Progenitor cell of endocrine pancreas (in vitro differentiated cells): ENCODE measurements around the gene CYP1B1. TPM values are rescaled to one million over a fixed set of nuclear protein-coding genes. Genes with fewer than 3 reads are reported as not detected.
A peak's percentile ranks its signal among the peaks of the same experiment; 100 is the strongest.

Experiments
- DNase-seq: peaks from one replicate; pipeline ENCODE4 v3.0.0; 2021; ENCODE audit warnings: low spot score; ENCODE audit not compliant: unreplicated experiment
- H3K27ac Mint-ChIP-seq: 2 replicates; pipeline ENCODE4 v1.8.0; 2021; ENCODE audit warnings: mild to moderate bottlenecking, moderate library complexity, mixed read lengths
- H3K27me3 Mint-ChIP-seq: 2 replicates; pipeline ENCODE4 v1.8.0; 2021; ENCODE audit warnings: mixed read lengths
- H3K36me3 Mint-ChIP-seq: 2 replicates; pipeline ENCODE4 v1.8.0; 2022; ENCODE audit warnings: mixed read lengths; ENCODE audit not compliant: insufficient read depth
- H3K4me1 Mint-ChIP-seq: 2 replicates; pipeline ENCODE4 v1.8.0; 2021; ENCODE audit warnings: low read depth, mixed read lengths
- H3K4me3 Mint-ChIP-seq: 2 replicates; pipeline ENCODE4 v1.8.0; 2021; ENCODE audit warnings: low read depth, mild to moderate bottlenecking, moderate library complexity, mixed read lengths
- H3K9me3 Mint-ChIP-seq: 2 replicates; pipeline ENCODE4 v1.8.0; 2021; ENCODE audit warnings: low read depth, mixed read lengths
- CTCF ChIP-seq: fragments of 200-600 bp; sonication (generic); IDR thresholded peaks from one replicate; pipeline ENCODE4 v1.5.0; 2021; ENCODE audit warnings: antibody characterized with exemption, mild to moderate bottlenecking; ENCODE audit not compliant: unreplicated experiment
- total RNA-seq: library from RNA; stranded (reverse); gene quantifications from 2 replicates; pipeline ENCODE4 v1.2.1, GENCODE V29; 2021

The CYP1B1 gene
- total RNA-seq, 1 donor from 2014 or later: 1.6 TPM

- Mint-ChIP-seq H3K9me3 (no peaks in the 10 kb centered on the region), H3K27me3 (peaks cover 6% of the 10 kb centered on the region), H3K4me1 (peaks cover 37% of the 10 kb centered on the region), H3K27ac (peak overlapping the region; percentile 46), H3K4me3 (no peak overlapping the region), H3K36me3 (no peaks in the 10 kb centered on the region)
- DNase-seq: no peak
- TF ChIP-seq CTCF: no peak
These were observed 30.6 kb upstream of the CYP1B1 start for GRCh38 chr2:38106405-38107094.

- peaks cover 38% of the 10 kb centered on the region for H3K4me1 Mint-ChIP-seq
- H3K9me3 Mint-ChIP-seq: no peaks in the 10 kb centered on the region
- TF ChIP-seq CTCF: no peak
- no peak overlapping the region for H3K27ac Mint-ChIP-seq
- H3K36me3 Mint-ChIP-seq: no peaks in the 10 kb centered on the region
- no peak overlapping the region for H3K4me3 Mint-ChIP-seq
- H3K27me3 Mint-ChIP-seq: peaks cover 7% of the 10 kb centered on the region
- no peak for DNase-seq
These were observed 30.0 kb upstream of the CYP1B1 start for GRCh38 chr2:38105922-38106321.

GRCh38 chr2:38104598-38104997 is 28.6 kb upstream of the CYP1B1 start:
- Mint-ChIP-seq H3K27ac (no peak overlapping the region), H3K4me1 (peaks cover 32% of the 10 kb centered on the region), H3K36me3 (no peaks in the 10 kb centered on the region), H3K9me3 (no peaks in the 10 kb centered on the region), H3K27me3 (peaks cover 19% of the 10 kb centered on the region), H3K4me3 (no peak overlapping the region)
- DNase-seq: no peak
- TF ChIP-seq CTCF: no peak

DNA sequence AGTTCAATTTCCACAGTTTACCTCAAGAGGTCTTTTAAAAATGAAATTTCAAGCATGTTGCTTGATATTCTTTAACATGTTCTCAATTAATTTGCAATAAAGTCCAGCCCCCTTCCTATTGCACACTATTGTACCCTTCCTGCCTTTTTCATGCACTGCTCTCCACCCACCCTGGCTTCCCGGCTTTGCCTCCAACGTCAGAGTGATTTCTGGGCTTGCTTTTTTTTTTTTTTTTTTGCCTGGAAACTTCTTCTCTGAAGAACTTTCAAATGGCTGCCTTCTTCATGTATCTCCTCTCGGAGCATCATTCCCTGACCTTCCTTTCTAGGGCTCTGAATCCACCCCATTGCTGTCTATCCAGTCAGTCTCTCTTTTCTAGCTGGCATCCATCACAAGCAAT is 24.4 kb upstream of the CYP1B1 start:
- H3K4me1 Mint-ChIP-seq: peaks cover 28% of the 10 kb centered on the region
- H3K27ac Mint-ChIP-seq: no peak overlapping the region
- no peak for TF ChIP-seq CTCF
- no peak overlapping the region for H3K4me3 Mint-ChIP-seq
- DNase-seq: no peak
- peaks cover 1% of the 10 kb centered on the region for H3K36me3 Mint-ChIP-seq
- no peaks in the 10 kb centered on the region for H3K9me3 Mint-ChIP-seq
- H3K27me3 Mint-ChIP-seq: peaks cover 50% of the 10 kb centered on the region

GRCh38 chr2:38099099-38100028 is 23.4 kb upstream of the CYP1B1 start:
- no peak for DNase-seq
- Mint-ChIP-seq H3K36me3 (peaks cover 1% of the 10 kb centered on the region), H3K27me3 (peaks cover 51% of the 10 kb centered on the region), H3K4me1 (peaks cover 28% of the 10 kb centered on the region), H3K4me3 (no peak overlapping the region), H3K27ac (no peak overlapping the region), H3K9me3 (no peaks in the 10 kb centered on the region)
- no peak for TF ChIP-seq CTCF
